Measurements from ENCODE around the gene CFB.
A peak's percentile ranks its signal among the peaks of the same experiment; 100 is the strongest.

The CFB gene

GRCh38 chr6:31945507-31946369 is at the start of gene CFB:
TSS of gene CFB (plus strand) at chr6:31946095. CDS start at chr6:31946222, 127 bp downstream.
- in situ Hi-C loops (cut with HindIII; ENCODE audit: low pct_unique_long_range_greater_than_20kb, low sequenced_read_pairs) = no loop called here

DNA sequence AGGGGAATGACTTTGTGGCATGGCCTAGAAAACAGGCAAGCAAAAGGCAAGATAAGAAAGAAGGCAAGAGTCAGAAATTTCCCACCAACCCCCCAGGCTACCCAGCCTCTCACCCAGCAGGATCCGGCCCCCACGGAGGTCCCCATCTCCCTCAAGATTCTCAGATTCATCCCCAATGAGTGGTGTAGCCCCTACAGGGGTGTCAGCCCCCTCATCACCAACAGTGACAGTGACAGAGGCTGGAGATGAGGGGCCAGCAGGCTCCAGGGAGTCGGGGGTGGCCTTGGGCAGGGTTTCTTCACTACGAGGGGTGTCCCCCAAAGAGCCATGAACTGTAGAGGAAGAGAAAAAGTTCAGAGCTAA is 49.4 kb upstream of the CFB start:
- no peak for DNase-seq (ENCODE audit: low read depth in 1 of 2, low spot score in 1 of 2)
- in situ Hi-C loops (cut with HindIII; ENCODE audit: low pct_unique_long_range_greater_than_20kb, low sequenced_read_pairs) = no loop called here
- TF ChIP-seq JUND (IDR thresholded peaks at IDR 0.05; ENCODE audit: low read depth) = no peak

More at GRCh38 chr6:31945507-31946369, at the start of gene CFB:
- DNase-seq (ENCODE audit: low read depth in 1 of 2, low spot score in 1 of 2) = peak; percentile 74 to 85
- no peak for TF ChIP-seq JUND (IDR thresholded peaks at IDR 0.05; ENCODE audit: low read depth)

DNA sequence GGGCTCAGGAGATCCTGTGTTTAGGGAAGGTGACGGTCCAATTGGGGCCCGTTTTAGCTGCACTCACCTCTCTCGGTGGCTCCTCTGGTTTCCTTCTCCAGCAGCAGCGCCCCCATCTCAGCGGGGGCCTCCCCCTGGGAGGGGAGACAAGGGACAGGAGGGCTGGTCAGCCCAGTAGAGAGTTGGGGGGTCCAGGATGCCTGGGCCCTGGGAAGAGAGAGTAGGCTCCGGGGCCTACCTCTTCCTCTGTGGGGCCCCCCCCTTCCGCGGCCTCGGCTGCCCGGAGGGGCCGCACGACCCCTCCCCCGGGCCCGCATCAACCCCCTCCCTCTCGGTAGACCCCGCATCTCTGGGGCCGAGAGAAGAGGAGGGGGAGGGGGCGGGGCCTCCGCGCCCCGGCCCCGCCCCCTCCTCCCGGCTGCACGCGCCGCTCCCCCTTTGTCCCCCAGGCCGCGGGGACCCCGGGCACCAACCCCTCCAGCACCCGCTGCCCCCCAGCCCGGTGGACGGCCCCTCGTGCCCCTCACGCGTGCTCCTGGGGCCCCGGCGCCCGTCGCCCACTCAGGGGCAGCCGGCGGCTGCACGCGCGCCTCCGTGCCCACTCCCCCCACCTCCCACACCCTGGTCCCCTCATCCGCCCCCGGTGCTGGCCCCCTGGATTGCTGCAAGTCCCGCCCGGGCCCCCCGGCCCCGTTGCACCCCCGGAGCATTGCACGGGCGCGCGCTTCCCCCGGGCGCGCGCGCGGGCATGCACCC is 48.9 kb upstream of the CFB start:
- in situ Hi-C loops (cut with HindIII; ENCODE audit: low pct_unique_long_range_greater_than_20kb, low sequenced_read_pairs) = no loop called here
- no peak for DNase-seq (ENCODE audit: low read depth in 1 of 2, low spot score in 1 of 2)
- TF ChIP-seq JUND (IDR thresholded peaks at IDR 0.05; ENCODE audit: low read depth) = no peak

GRCh38 chr6:31897612-31898382 is 48.1 kb upstream of the CFB start, which contains the start of gene EHMT2:
TSS of gene EHMT2 (minus strand) at chr6:31897698. CDS start at chr6:31897677, 21 bp downstream.
- peak; percentile 71 to 90 for DNase-seq (ENCODE audit: low read depth in 1 of 2, low spot score in 1 of 2)
- no peak for TF ChIP-seq JUND (IDR thresholded peaks at IDR 0.05; ENCODE audit: low read depth)
- in situ Hi-C loops (cut with HindIII; ENCODE audit: low pct_unique_long_range_greater_than_20kb, low sequenced_read_pairs) = no loop called here

DNA sequence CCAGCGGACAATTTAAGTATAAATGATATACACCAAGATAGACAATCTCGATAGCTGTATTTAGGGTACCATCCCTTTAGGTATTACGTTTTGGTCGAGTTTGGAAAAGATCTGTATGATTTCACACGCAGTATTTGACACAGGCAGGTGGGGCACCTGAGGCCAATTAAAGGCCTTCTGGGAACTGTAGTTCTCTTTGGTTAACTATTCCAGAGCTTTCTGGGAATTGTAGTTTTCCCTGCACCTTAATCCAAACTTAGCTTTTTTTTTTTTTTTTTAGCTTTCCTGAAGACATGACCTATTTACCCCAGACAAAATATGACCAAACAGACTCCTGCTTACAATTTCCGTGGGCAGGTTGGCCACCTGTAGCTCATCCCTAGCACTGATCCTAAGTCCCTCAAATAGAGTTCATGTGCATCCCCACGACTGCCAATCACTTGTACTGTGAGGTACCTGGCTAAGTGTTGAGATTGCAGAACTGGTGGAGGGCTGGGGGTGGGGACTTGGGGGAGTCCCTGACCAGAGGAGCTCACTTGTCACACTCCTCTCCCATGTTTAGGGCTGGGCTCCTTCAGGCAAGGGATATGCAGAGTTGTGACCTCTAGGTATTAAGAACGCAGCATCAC is 47.4 kb upstream of the CFB start:
- no peak for TF ChIP-seq JUND (IDR thresholded peaks at IDR 0.05; ENCODE audit: low read depth)
- in situ Hi-C loops (cut with HindIII; ENCODE audit: low pct_unique_long_range_greater_than_20kb, low sequenced_read_pairs) = no loop called here
- peak; percentile 59 to 68 for DNase-seq (ENCODE audit: low read depth in 1 of 2, low spot score in 1 of 2)

- no peak for DNase-seq (ENCODE audit: low read depth in 1 of 2, low spot score in 1 of 2)
- no peak for TF ChIP-seq JUND (IDR thresholded peaks at IDR 0.05; ENCODE audit: low read depth)
- in situ Hi-C loops (cut with HindIII; ENCODE audit: low pct_unique_long_range_greater_than_20kb, low sequenced_read_pairs) = no loop called here
These were observed 46.7 kb upstream of the CFB start for GRCh38 chr6:31899215-31899614.

- no peak for TF ChIP-seq JUND (IDR thresholded peaks at IDR 0.05; ENCODE audit: low read depth)
- in situ Hi-C loops (cut with HindIII; ENCODE audit: low pct_unique_long_range_greater_than_20kb, low sequenced_read_pairs) = no loop called here
- DNase-seq (ENCODE audit: low read depth in 1 of 2, low spot score in 1 of 2) = no peak
These were observed 45.8 kb upstream of the CFB start for GRCh38 chr6:31899882-31900722.

DNA sequence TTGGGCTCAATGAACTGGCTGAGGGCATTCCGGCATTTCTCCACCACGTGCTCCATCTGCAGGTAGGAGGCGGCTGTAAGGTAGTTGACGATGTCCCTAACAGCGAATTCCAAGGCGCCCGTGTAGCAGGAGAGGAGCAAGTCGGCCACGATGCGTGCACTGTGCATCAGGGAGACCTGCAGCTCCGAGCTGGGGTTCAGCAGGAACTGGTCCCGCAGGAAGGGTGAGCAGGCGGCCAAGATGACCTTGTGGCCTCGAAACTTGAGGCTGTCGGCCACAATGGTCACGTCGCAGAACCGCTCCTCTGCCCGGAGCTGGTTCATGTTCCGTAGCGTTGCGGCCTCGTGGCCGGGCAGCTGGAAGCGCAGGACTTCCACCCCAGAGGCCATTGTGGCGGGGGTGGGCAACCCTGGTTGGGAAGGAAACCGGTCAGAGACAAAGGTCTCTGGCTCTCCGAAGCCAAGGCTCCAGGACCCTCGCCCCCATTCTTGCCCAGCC is 44.9 kb upstream of the CFB start:
- peak in 1 of 2 experiments; percentile 53 for DNase-seq (ENCODE audit: low read depth in 1 of 2, low spot score in 1 of 2)
- TF ChIP-seq JUND (IDR thresholded peaks at IDR 0.05; ENCODE audit: low read depth) = no peak
- in situ Hi-C loops (cut with HindIII; ENCODE audit: low pct_unique_long_range_greater_than_20kb, low sequenced_read_pairs) = no loop called here

DNA sequence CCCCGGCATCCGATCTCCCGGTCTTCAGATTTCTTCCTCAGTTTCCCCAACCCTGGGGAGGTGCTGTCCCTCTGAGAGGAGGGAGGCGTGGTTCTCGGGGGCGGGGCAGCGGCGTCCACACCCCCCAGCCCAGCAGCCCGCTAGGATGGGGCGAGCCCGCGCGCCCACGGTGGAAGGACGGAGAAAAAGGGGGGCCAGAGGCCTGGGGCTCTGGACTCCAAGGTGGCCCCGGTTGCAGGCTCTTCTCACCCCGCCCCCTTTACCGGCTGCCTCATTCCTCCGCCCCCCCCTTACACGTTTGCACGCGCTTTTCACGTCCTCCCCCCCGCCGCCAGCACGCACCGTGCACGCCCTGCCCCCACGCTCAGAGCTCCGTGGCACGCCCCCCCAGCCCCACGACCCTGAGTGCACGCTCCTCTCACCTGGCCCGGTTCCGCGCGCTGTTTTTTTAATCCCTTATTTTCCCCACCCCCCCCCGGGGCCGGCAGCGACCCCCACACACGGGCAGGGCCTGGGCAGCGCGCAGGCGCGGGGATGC is 44.4 kb upstream of the CFB start:
- peak; percentile 50 to 77 for DNase-seq (ENCODE audit: low read depth in 1 of 2, low spot score in 1 of 2)
- no peak for TF ChIP-seq JUND (IDR thresholded peaks at IDR 0.05; ENCODE audit: low read depth)
- in situ Hi-C loops (cut with HindIII; ENCODE audit: low pct_unique_long_range_greater_than_20kb, low sequenced_read_pairs) = no loop called here

DNA sequence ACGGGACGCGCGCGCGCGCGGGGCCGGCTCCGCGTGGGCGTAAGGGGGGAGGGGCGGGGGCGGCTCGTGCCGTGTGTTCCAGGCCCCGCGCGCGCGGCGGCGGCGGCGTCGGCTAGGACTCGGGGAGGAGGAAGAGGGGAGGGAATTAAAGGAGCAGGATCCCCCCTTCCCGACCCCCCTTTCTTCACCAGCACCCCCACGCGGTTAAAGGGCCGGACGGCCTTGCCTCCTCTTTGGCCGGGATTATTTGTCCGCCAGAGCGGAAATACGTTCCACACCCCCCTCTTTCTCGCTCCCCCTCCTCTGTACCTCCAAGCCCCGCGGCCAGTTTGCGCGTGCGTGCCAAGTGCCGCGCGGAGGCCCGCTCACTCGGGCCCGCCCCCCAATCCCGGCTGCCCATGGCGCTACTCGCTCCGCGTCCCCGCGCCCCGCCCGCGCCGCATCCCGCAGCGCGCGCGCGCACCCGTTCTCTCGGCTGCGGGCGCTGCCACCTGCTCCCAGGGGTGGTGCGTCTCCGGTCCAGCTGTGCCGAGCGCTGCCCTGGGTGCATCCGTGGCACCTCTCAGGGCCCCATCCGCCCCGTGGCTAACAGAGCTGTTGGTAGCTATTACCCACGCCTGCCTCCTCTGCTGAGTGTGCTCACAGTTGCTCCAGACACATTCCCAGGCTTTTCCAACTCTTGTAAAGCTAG is 43.8 kb upstream of the CFB start, which contains the start of gene ZBTB12:
Gene ZBTB12, minus strand, starts transcription at position 134 of the 691 bp plus-strand sequence. CDS start 781 bp downstream, outside the sequence.
- peak; percentile 85 to 98 for DNase-seq (ENCODE audit: low read depth in 1 of 2, low spot score in 1 of 2)
- in situ Hi-C loops (cut with HindIII; ENCODE audit: low pct_unique_long_range_greater_than_20kb, low sequenced_read_pairs) = no loop called here
- TF ChIP-seq JUND (IDR thresholded peaks at IDR 0.05; ENCODE audit: low read depth) = no peak

All from T47D (cell line).